Measurements from ENCODE around the gene KRTAP10-3. TPM values are rescaled to one million over a fixed set of nuclear protein-coding genes. Genes with fewer than 3 reads are reported as not detected.
"Not testable (repeated sequence)": the region's sequence is repeated elsewhere in the genome, so short reads cannot be mapped to it uniquely, and the experiment has no call there.

KRTAP10-3 gene
- total RNA-seq, 4 donors from 2014 or later: not detected

- intact Hi-C loops (cut with DNase I; ENCODE audit: low total_unique reads): no loop called here
- Histone ChIP-seq H3K4me1 (no peaks in the 10 kb centered on the region), H3K36me3 (no peaks in the 10 kb centered on the region), H3K27me3 (peaks cover 19 to 47% (median 26%) of the 10 kb centered on the region in 3 donors), H3K9me3 (no peaks in the 10 kb centered on the region), H3K4me3 (no peak overlapping the region), H3K27ac (no peak overlapping the region)
- DNase-seq (no peak), ATAC-seq (no peak)
- no peak for TF ChIP-seq CTCF (IDR thresholded peaks at IDR 0.05 in 4 of 5, conservative IDR thresholded peaks at IDR 0.05 in 1 of 5)
- no peak for TF ChIP-seq POLR2A (IDR thresholded peaks at IDR 0.05)
- in situ Hi-C loops (cut with MboI; ENCODE audit: low sequenced_read_pairs in 4 of 4): no loop called here
Observed at GRCh38 chr21:44593598-44594405, 35.2 kb upstream of the KRTAP10-3 start.

- no peak for ATAC-seq
- peaks cover 18 to 42% (median 19%) of the 10 kb centered on the region in 3 donors for H3K27me3 ChIP-seq
- H3K9me3 ChIP-seq: no peaks in the 10 kb centered on the region
- H3K4me1 ChIP-seq: no peaks in the 10 kb centered on the region
- H3K4me3 ChIP-seq: no peak within 1 kb of the TSS
- intact Hi-C loops (cut with DNase I; ENCODE audit: low total_unique reads): no loop called here
- DNase-seq: no peak
- no peak within 1 kb of the TSS for H3K27ac ChIP-seq
- in situ Hi-C loops (cut with MboI; ENCODE audit: low sequenced_read_pairs in 4 of 4): no loop called here
- no peaks in the 10 kb centered on the region for H3K36me3 ChIP-seq
- TF ChIP-seq POLR2A (IDR thresholded peaks at IDR 0.05) (no peak), CTCF (IDR thresholded peaks at IDR 0.05 in 4 of 5, conservative IDR thresholded peaks at IDR 0.05 in 1 of 5) (no peak)
Observed at GRCh38 chr21:44592446-44593311, 34.1 kb upstream of the KRTAP10-3 start, which contains the start of gene KRTAP10-6. Gene KRTAP10-6 (minus strand): TSS chr21:44592505. CDS start chr21:44592484, 21 bp downstream.

GRCh38 chr21:44591801-44592130, 33.2 kb upstream of the KRTAP10-3 start:
- DNase-seq; H3K27ac ChIP-seq; in situ Hi-C loops (cut with MboI; ENCODE audit: low sequenced_read_pairs in 4 of 4); H3K4me3 ChIP-seq; H3K9me3 ChIP-seq; H3K4me1 ChIP-seq; ATAC-seq; intact Hi-C loops (cut with DNase I; ENCODE audit: low total_unique reads); H3K36me3 ChIP-seq: not testable (repeated sequence)
- peaks cover 19 to 35% (median 20%) of the 10 kb centered on the region in 3 donors for H3K27me3 ChIP-seq

- ATAC-seq; DNase-seq; H3K4me3 ChIP-seq; H3K4me1 ChIP-seq; in situ Hi-C loops (cut with MboI; ENCODE audit: low sequenced_read_pairs in 4 of 4); intact Hi-C loops (cut with DNase I; ENCODE audit: low total_unique reads); H3K27ac ChIP-seq; H3K9me3 ChIP-seq; H3K36me3 ChIP-seq: not testable (repeated sequence)
- H3K27me3 ChIP-seq: peaks cover 19 to 35% (median 20%) of the 10 kb centered on the region in 3 donors
Observed at GRCh38 chr21:44590897-44591800, 32.6 kb upstream of the KRTAP10-3 start.

GRCh38 chr21:44590311-44590721, 31.7 kb upstream of the KRTAP10-3 start:
- no peak for TF ChIP-seq POLR2A (IDR thresholded peaks at IDR 0.05)
- intact Hi-C loops (cut with DNase I; ENCODE audit: low total_unique reads) (no loop called here), in situ Hi-C loops (cut with MboI; ENCODE audit: low sequenced_read_pairs in 4 of 4) (no loop called here)
- Histone ChIP-seq H3K4me3 (no peak overlapping the region), H3K27ac (no peak overlapping the region), H3K36me3 (no peaks in the 10 kb centered on the region), H3K27me3 (peaks cover 19 to 37% (median 23%) of the 10 kb centered on the region in 3 donors), H3K9me3 (no peaks in the 10 kb centered on the region), H3K4me1 (no peaks in the 10 kb centered on the region)
- ATAC-seq: no peak
- DNase-seq: no peak

Measured in gastrocnemius medialis (tissue), 4 donors.